IPS-15b (cell line): Measurements from ENCODE around the gene SSTR3.
A peak's percentile ranks its signal among the peaks of the same experiment; 100 is the strongest.

Source experiments
- H3K27me3 ChIP-seq: one replicate; pipeline ENCODE4 v1.6.1; 2013; ENCODE audit warnings: low read length; ENCODE audit not compliant: control insufficient read depth, insufficient read depth
- H3K36me3 ChIP-seq: one replicate; pipeline ENCODE4 v1.6.1; 2013; ENCODE audit warnings: low read length; ENCODE audit not compliant: control insufficient read depth, insufficient read depth
- H3K4me1 ChIP-seq: one replicate; pipeline ENCODE4 v1.6.1; 2013; ENCODE audit warnings: mild to moderate bottlenecking, low read length; ENCODE audit not compliant: control insufficient read depth, insufficient read depth
- H3K4me3 ChIP-seq: one replicate; pipeline ENCODE4 v1.5.1; 2013; ENCODE audit warnings: low read depth, low read length
- H3K9ac ChIP-seq: one replicate; pipeline ENCODE4 v1.6.1; 2013; ENCODE audit warnings: low read depth, mild to moderate bottlenecking, low read length
- H3K9me3 ChIP-seq: one replicate; pipeline ENCODE4 v1.6.1; 2013; ENCODE audit warnings: mild to moderate bottlenecking, low read length; ENCODE audit not compliant: control insufficient read depth, insufficient read depth

The SSTR3 gene

GRCh38 chr22:37212174-37212906, at the start of gene SSTR3:
TSS of gene SSTR3 (minus strand) at chr22:37212477. CDS start at chr22:37207803, 4,674 bp downstream.
- Histone ChIP-seq H3K36me3 (no peaks in the 10 kb centered on the region), H3K4me3 (no peak within 1 kb of the TSS), H3K4me1 (peaks cover 4% of the 10 kb centered on the region), H3K9ac (no peak within 1 kb of the TSS), H3K9me3 (no peaks in the 10 kb centered on the region), H3K27me3 (no peaks in the 10 kb centered on the region)

- Histone ChIP-seq H3K9ac (no peak overlapping the region), H3K9me3 (peaks cover 4% of the 10 kb centered on the region), H3K4me3 (no peak overlapping the region), H3K4me1 (peaks cover 3% of the 10 kb centered on the region), H3K36me3 (no peaks in the 10 kb centered on the region), H3K27me3 (peaks cover 12% of the 10 kb centered on the region)
Measured at GRCh38 chr22:37260901-37261336, 48.6 kb upstream of the SSTR3 start.

- no peak overlapping the region for H3K4me3 ChIP-seq
- peaks cover 4% of the 10 kb centered on the region for H3K9me3 ChIP-seq
- H3K4me1 ChIP-seq = peaks cover 3% of the 10 kb centered on the region
- no peak overlapping the region for H3K9ac ChIP-seq
- peaks cover 12% of the 10 kb centered on the region for H3K27me3 ChIP-seq
- no peaks in the 10 kb centered on the region for H3K36me3 ChIP-seq
Measured at GRCh38 chr22:37260155-37260795, 48.0 kb upstream of the SSTR3 start.

GRCh38 chr22:37259540-37260029, 47.3 kb upstream of the SSTR3 start:
- peaks cover 4% of the 10 kb centered on the region for H3K9me3 ChIP-seq
- H3K9ac ChIP-seq = no peak overlapping the region
- peaks cover 3% of the 10 kb centered on the region for H3K4me1 ChIP-seq
- H3K27me3 ChIP-seq = peaks cover 12% of the 10 kb centered on the region
- peak overlapping the region; percentile 26 for H3K4me3 ChIP-seq
- no peaks in the 10 kb centered on the region for H3K36me3 ChIP-seq

- Histone ChIP-seq H3K36me3 (no peaks in the 10 kb centered on the region), H3K9ac (no peak overlapping the region), H3K4me1 (peaks cover 3% of the 10 kb centered on the region), H3K9me3 (no peaks in the 10 kb centered on the region), H3K27me3 (peaks cover 12% of the 10 kb centered on the region), H3K4me3 (peak overlapping the region; percentile 26)
Measured at GRCh38 chr22:37258753-37259401, 46.6 kb upstream of the SSTR3 start.

GRCh38 chr22:37258005-37258752, 45.9 kb upstream of the SSTR3 start:
- Histone ChIP-seq H3K36me3 (no peaks in the 10 kb centered on the region), H3K9ac (no peak overlapping the region), H3K9me3 (no peaks in the 10 kb centered on the region), H3K4me1 (peaks cover 3% of the 10 kb centered on the region), H3K27me3 (peaks cover 12% of the 10 kb centered on the region), H3K4me3 (no peak overlapping the region)

GRCh38 chr22:37256075-37256726, 43.9 kb upstream of the SSTR3 start:
- Histone ChIP-seq H3K27me3 (peaks cover 12% of the 10 kb centered on the region), H3K4me3 (no peak overlapping the region), H3K4me1 (peaks cover 3% of the 10 kb centered on the region), H3K9me3 (no peaks in the 10 kb centered on the region), H3K36me3 (no peaks in the 10 kb centered on the region), H3K9ac (no peak overlapping the region)

- H3K9ac ChIP-seq = no peak overlapping the region
- no peaks in the 10 kb centered on the region for H3K36me3 ChIP-seq
- H3K4me3 ChIP-seq = no peak overlapping the region
- peaks cover 3% of the 10 kb centered on the region for H3K4me1 ChIP-seq
- no peaks in the 10 kb centered on the region for H3K9me3 ChIP-seq
- H3K27me3 ChIP-seq = peaks cover 10% of the 10 kb centered on the region
Measured at GRCh38 chr22:37255558-37256006, 43.3 kb upstream of the SSTR3 start.

- no peak overlapping the region for H3K9ac ChIP-seq
- H3K9me3 ChIP-seq = no peaks in the 10 kb centered on the region
- H3K36me3 ChIP-seq = no peaks in the 10 kb centered on the region
- peaks cover 3% of the 10 kb centered on the region for H3K4me1 ChIP-seq
- H3K27me3 ChIP-seq = peaks cover 3% of the 10 kb centered on the region
- no peak overlapping the region for H3K4me3 ChIP-seq
Measured at GRCh38 chr22:37254867-37255233, 42.6 kb upstream of the SSTR3 start.

GRCh38 chr22:37254209-37254866, 42.1 kb upstream of the SSTR3 start:
- Histone ChIP-seq H3K4me3 (no peak overlapping the region), H3K9ac (no peak overlapping the region), H3K36me3 (no peaks in the 10 kb centered on the region), H3K9me3 (no peaks in the 10 kb centered on the region), H3K4me1 (peaks cover 3% of the 10 kb centered on the region), H3K27me3 (no peaks in the 10 kb centered on the region)
